HEK293 (cell line): ENCODE data around the gene GOLT1B.

Experiments used
- GLIS2 ChIP-seq: fragments of 450-650 bp; formaldehyde crosslinking; IDR thresholded peaks from 2 replicates; pipeline ENCODE4 v1.5.1; 2016; ENCODE audit warnings: missing biosample characterization, missing genetic modification characterization
- HOXD13 ChIP-seq: sonication (generic); formaldehyde crosslinking; IDR thresholded peaks from 2 replicates; pipeline ENCODE4 v1.8.0; 2022; ENCODE audit warnings: missing genetic modification reagents, borderline replicate concordance
- PBX3 ChIP-seq: sonication (generic); formaldehyde crosslinking; IDR thresholded peaks from 2 replicates; pipeline ENCODE4 v1.8.1; 2022; ENCODE audit warnings: mild to moderate bottlenecking, moderate library complexity, missing genetic modification reagents
- RBAK ChIP-seq: fragments of 450-650 bp; formaldehyde crosslinking; IDR thresholded peaks from 2 replicates; pipeline ENCODE4 v1.5.1; 2016; ENCODE audit warnings: missing biosample characterization, missing genetic modification characterization
- ZNF23 ChIP-seq: fragments of 450-650 bp; formaldehyde crosslinking; IDR thresholded peaks from 2 replicates; pipeline ENCODE4 v1.5.1; 2016; ENCODE audit warnings: missing biosample characterization, missing genetic modification characterization, borderline replicate concordance
- ZNF423 ChIP-seq: fragments of 450-650 bp; formaldehyde crosslinking; IDR thresholded peaks from 2 replicates; pipeline ENCODE4 v1.5.1; 2016; ENCODE audit warnings: missing biosample characterization, missing genetic modification characterization
- ZNF48 ChIP-seq: fragments of 450-650 bp; formaldehyde crosslinking; IDR thresholded peaks from 2 replicates; pipeline ENCODE4 v1.5.1; 2016; ENCODE audit warnings: missing biosample characterization, missing genetic modification characterization
- ZNF529 ChIP-seq: fragments of 450-650 bp; formaldehyde crosslinking; IDR thresholded peaks from 2 replicates; pipeline ENCODE4 v1.5.1; 2017; ENCODE audit warnings: missing genetic modification characterization, missing biosample characterization; ENCODE audit not compliant: insufficient replicate concordance
- ZNF624 ChIP-seq: fragments of 450-650 bp; formaldehyde crosslinking; IDR thresholded peaks from 2 replicates; pipeline ENCODE4 v1.5.1; 2017; ENCODE audit warnings: missing biosample characterization, missing genetic modification characterization
- ZNF777 ChIP-seq: fragments of 450-650 bp; formaldehyde crosslinking; IDR thresholded peaks from 2 replicates; pipeline ENCODE4 v1.5.1; 2017; ENCODE audit warnings: missing biosample characterization, missing genetic modification characterization, borderline replicate concordance
- ZNF792 ChIP-seq: fragments of 450-650 bp; formaldehyde crosslinking; IDR thresholded peaks from 2 replicates; pipeline ENCODE4 v1.5.1; 2016; ENCODE audit warnings: missing biosample characterization, missing genetic modification characterization
- ZNF830 ChIP-seq: fragments of 450-650 bp; IDR thresholded peaks from 2 replicates; pipeline ENCODE4 v1.5.0; 2018; ENCODE audit warnings: missing biosample characterization, missing genetic modification characterization, low read depth, mild to moderate bottlenecking, moderate library complexity
- TF ChIP-seq, protein P1 (sequence below): fragments of 450-650 bp; formaldehyde crosslinking; IDR thresholded peaks from 2 replicates; pipeline ENCODE4 v1.5.1; 2016; ENCODE audit warnings: missing biosample characterization, missing genetic modification characterization
- TF ChIP-seq, protein P2 (sequence below): fragments of 450-650 bp; formaldehyde crosslinking; optimal IDR thresholded peaks from 2 replicates; pipeline ENCODE3; 2016; ENCODE audit warnings: missing biosample characterization, mild to moderate bottlenecking, missing genetic modification characterization

DNA sequence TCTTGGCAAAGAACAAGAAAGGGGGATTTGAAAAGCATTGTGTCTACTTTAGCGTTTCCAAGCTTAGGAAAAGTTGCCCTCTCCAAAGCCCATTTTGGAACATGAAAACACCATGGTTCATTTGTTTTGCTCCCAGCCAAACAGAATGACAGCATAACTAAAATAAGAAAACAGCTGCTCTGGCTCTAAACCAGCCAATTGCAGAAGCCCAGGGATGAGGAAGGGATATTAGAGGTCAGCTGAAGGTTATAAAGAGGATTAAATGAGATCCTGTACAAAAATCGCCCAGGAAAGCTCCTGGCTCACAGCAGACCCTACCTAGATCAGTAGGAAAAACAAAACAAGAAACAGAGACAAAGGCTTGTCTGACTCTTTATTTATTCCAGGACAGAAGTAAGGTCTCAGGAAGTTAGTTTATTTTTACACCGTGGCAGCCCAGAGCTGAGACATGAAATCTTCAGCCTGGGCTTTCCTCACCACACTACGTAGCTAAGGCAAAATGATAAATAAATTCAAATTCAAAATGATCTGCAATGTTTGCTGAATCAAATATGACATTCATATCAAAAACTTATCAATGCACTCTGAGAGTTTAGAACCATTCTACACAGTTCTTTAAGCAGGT, 50.4 kb downstream of the GOLT1B start:
- TF ChIP-seq, protein P1, sequence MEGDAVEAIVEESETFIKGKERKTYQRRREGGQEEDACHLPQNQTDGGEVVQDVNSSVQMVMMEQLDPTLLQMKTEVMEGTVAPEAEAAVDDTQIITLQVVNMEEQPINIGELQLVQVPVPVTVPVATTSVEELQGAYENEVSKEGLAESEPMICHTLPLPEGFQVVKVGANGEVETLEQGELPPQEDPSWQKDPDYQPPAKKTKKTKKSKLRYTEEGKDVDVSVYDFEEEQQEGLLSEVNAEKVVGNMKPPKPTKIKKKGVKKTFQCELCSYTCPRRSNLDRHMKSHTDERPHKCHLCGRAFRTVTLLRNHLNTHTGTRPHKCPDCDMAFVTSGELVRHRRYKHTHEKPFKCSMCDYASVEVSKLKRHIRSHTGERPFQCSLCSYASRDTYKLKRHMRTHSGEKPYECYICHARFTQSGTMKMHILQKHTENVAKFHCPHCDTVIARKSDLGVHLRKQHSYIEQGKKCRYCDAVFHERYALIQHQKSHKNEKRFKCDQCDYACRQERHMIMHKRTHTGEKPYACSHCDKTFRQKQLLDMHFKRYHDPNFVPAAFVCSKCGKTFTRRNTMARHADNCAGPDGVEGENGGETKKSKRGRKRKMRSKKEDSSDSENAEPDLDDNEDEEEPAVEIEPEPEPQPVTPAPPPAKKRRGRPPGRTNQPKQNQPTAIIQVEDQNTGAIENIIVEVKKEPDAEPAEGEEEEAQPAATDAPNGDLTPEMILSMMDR (tag by site-specific recombination): no peak
- TF ChIP-seq PBX3 (CRISPR knock-in tag) (no peak), ZNF48 (tag by site-specific recombination) (no peak), GLIS2 (tag by site-specific recombination) (no peak), ZNF624 (tag by site-specific recombination) (no peak), HOXD13 (CRISPR knock-in tag) (no peak), ZNF830 (no peak), ZNF23 (tag by site-specific recombination) (no peak), ZNF777 (no peak), ZNF423 (tag by site-specific recombination) (no peak), ZNF529 (tag by site-specific recombination) (no peak), RBAK (tag by site-specific recombination) (no peak), ZNF792 (tag by site-specific recombination) (no peak)
- TF ChIP-seq, protein P2, sequence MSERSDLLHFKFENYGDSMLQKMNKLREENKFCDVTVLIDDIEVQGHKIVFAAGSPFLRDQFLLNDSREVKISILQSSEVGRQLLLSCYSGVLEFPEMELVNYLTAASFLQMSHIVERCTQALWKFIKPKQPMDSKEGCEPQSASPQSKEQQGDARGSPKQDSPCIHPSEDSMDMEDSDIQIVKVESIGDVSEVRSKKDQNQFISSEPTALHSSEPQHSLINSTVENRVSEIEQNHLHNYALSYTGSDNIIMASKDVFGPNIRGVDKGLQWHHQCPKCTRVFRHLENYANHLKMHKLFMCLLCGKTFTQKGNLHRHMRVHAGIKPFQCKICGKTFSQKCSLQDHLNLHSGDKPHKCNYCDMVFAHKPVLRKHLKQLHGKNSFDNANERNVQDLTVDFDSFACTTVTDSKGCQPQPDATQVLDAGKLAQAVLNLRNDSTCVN (tag by site-specific recombination): no peak
